ENCODE results near the gene PRMT7. TPM values are rescaled to one million over a fixed set of nuclear protein-coding genes. Genes with fewer than 3 reads are reported as not detected.

The PRMT7 gene
- total RNA-seq, 2 donors from 2014 or later, result 45.7 to 90.9 TPM

DNA sequence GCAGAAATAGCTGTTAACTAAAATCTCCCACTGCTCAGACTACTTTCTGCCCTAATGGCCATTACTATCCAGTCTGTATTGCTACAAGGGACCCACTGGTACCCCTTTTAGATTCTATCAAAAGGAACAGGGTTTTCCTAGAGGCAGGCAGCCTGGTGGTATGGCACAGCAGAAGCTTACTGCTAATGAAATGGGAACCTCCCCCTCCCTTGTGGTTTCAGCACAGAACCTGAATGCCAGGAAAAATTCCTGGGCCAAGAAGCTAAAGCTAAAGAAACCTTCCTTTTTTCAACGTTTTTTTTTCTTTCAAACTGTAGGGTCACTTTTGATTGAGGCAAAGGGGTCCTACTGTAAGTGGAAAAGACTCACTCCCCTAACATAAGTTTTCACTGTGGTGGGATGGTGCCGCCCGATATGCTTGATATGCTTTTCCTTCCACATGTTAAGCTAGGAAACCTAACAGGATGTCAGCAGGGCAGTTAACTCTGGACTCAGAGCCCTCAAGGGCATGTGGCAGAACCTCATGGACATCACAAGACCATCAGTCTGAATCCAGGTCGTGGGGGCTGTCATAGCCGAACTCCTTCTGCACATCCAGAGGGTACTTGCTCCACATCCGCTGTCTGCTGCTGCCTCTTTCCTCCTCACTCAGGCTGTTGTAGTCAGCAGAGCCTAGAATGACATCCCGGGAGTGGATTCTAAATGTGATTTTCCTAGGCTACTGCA, 9.9 kb upstream of the PRMT7 start:
- Mint-ChIP-seq H3K4me1 (ENCODE audit: low read depth in 2 of 2) (peaks cover 6 to 13% of the 10 kb centered on the region in 2 donors), H3K27ac (peak overlapping the region; percentile 22 to 41), H3K36me3 (peaks cover 43% of the 10 kb centered on the region)

DNA sequence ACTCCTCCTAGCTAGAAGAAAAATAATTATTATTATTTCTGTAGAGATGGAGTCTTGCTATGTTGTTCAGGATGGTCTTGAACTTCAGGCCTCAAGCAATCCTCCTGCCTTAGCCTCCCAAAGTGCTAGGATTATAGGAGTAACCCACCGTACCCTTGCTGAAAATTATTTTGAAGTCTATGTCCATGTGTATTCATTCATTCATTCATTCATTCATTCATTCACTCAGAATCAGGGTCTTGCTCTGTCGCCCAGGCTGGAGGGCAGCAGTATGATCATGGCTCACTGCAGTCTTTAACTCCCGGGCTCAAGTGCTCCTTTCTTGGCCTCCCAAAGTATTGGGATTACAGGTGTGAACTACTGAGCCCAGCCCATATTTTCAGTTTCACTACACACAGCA, 4.2 kb upstream of the PRMT7 start:
- Mint-ChIP-seq H3K4me3 (no peak overlapping the region), H3K27ac (no peak overlapping the region), H3K9me3 (no peaks in the 10 kb centered on the region), H3K4me1 (ENCODE audit: low read depth in 2 of 2) (peaks cover 16 to 17% of the 10 kb centered on the region in 2 donors), H3K27me3 (no peaks in the 10 kb centered on the region), H3K36me3 (peaks cover 16% of the 10 kb centered on the region)
- no peak for DNase-seq (ENCODE audit: low spot score)
- no peak for ATAC-seq

More for the DNA sequence above, 9.9 kb upstream of the PRMT7 start:
- ATAC-seq (no peak), DNase-seq (ENCODE audit: low spot score) (no peak)
- no peaks in the 10 kb centered on the region for H3K27me3 Mint-ChIP-seq
- no peak overlapping the region for H3K4me3 Mint-ChIP-seq
- H3K9me3 Mint-ChIP-seq, result no peaks in the 10 kb centered on the region

DNA sequence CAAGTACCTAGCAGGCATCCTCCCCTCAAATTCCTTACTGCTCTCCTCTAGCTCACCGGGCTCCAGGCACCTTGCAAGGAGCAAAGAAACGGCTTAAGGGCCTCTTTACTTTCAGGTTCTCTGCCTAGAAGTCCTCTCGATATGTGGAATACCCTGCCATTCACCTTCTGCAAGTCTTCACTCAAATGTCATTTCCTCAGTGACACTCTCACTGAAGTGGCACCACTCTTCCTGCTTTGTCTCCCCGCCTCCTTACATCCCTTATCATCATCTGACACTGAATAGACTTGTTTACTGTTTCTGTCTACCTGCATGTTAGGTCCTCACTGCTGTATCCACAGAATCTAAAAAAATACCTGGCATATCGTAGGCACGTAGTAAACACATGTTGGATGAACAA, 1.0 kb upstream of the PRMT7 start:
- Mint-ChIP-seq H3K4me3 (peak overlapping the region; percentile 87), H3K4me1 (ENCODE audit: low read depth in 2 of 2) (peaks cover 25 to 26% of the 10 kb centered on the region in 2 donors), H3K9me3 (no peaks in the 10 kb centered on the region), H3K27me3 (no peaks in the 10 kb centered on the region), H3K36me3 (peaks cover 6% of the 10 kb centered on the region), H3K27ac (peak overlapping the region; percentile 86 to 90)
- no peak for DNase-seq (ENCODE audit: low spot score)
- ATAC-seq, result no peak

DNA sequence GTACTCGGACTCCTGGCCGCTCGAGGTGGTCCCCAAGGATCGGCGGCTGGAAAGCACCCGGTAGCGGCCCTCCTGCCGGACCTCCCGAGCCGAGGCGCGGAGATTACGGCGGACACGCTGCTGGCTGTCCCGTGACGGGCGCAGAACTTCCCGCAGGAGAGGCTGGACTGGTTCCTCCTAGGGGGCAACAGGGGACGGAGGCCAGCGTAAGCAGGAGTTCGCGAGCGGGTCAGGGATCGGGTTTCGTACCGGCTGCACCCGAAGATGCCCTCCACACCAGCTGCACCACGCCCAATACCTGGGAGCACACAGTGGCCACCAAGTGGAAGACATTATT, 414 bp upstream of the PRMT7 start:
- Mint-ChIP-seq H3K27me3 (no peaks in the 10 kb centered on the region), H3K36me3 (peaks cover 6% of the 10 kb centered on the region), H3K4me1 (ENCODE audit: low read depth in 2 of 2) (peaks cover 25 to 29% of the 10 kb centered on the region in 2 donors), H3K27ac (peak overlapping the region; percentile 86 to 90), H3K9me3 (no peaks in the 10 kb centered on the region), H3K4me3 (peak overlapping the region; percentile 87)
- DNase-seq (ENCODE audit: low spot score) (no peak), ATAC-seq (no peak)

DNA sequence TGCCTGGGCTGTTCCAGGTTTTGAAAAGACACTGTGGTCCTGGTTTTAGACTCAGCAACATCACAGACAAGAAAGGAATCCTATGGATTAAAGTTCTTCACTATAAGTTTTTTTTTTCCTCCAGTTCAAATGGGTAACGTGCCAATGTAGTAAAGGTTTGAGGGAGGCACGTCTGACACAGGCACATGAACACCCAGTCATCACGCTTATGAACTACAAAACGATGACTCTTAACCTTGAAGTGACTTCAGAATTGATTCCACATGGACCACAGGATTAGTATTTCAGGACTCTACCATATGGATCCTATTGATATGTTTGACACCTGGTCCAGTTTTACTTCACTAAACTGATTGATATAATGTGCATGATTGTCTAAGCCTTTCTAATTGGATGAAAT, 2.3 kb downstream of the PRMT7 start:
- peaks cover 25 to 32% of the 10 kb centered on the region in 2 donors for H3K4me1 Mint-ChIP-seq (ENCODE audit: low read depth in 2 of 2)
- no peaks in the 10 kb centered on the region for H3K27me3 Mint-ChIP-seq
- no peaks in the 10 kb centered on the region for H3K9me3 Mint-ChIP-seq
- no peak for ATAC-seq
- H3K27ac Mint-ChIP-seq, result peak overlapping the region; percentile 9 to 23
- H3K36me3 Mint-ChIP-seq, result peaks cover 6% of the 10 kb centered on the region
- no peak for DNase-seq (ENCODE audit: low spot score)
- H3K4me3 Mint-ChIP-seq, result peak overlapping the region; percentile 1

DNA sequence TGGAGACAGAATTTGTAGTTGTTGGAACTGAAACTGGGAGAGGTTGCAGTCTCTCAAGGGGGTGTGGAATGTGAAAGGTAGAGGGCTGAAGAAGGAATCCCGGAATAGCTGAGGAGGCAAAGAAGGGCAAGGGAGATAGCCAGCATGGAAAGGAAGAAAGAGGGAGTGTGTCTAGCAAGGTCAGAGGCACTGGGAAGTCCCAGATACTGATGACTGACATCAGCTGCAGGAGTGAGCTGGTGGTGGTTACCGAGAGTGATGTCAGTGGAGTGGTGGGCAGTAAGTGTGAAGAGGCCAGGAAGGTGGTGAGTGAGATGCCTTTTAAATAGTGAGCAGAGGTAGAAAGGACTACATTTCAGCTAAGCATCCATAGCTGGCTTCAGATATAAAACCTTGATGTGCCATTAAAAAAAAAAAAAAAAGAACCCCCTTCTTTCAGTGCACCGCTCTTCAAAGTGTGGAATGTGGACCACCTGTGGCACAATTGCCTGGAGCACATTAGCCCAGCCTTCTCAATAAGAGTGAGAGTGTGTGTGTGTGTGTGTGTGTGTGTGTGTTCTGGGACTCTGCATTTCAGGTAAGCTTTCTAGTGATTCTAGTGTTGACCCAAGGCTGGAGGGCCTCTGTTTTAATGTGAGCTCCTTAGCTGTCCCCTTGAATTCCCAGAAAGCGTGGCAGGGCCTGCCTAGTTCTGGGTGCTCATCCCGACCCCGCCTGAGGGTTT, 8.5 kb downstream of the PRMT7 start:
- no peaks in the 10 kb centered on the region for H3K27me3 Mint-ChIP-seq
- H3K4me3 Mint-ChIP-seq, result peak overlapping the region; percentile 71
- DNase-seq (ENCODE audit: low spot score), result peak; percentile 86
- H3K9me3 Mint-ChIP-seq, result no peaks in the 10 kb centered on the region
- ATAC-seq, result peak; percentile 99 to 100
- H3K27ac Mint-ChIP-seq, result peak overlapping the region; percentile 80 to 81
- peaks cover 9% of the 10 kb centered on the region for H3K36me3 Mint-ChIP-seq
- peaks cover 18 to 26% of the 10 kb centered on the region in 2 donors for H3K4me1 Mint-ChIP-seq (ENCODE audit: low read depth in 2 of 2)

DNA sequence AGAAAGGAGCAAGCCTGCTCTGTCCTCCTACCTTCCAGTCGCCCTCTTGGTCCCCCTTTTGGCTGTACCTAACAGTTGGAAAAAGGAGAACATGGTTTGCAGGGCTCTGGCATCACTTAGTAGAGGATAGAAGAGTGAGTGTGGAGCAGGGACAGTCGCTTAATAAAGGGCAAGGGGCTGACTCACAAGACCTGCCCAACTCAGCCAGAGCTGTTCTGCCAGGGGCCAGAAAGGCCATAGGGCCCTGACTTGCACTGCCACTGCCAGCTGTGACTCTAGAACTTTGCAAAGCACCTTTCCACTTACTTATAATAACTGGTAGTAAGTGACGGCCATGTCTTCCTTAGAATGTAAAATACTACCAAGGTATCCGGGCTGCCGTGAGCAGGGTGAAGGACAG, 13.5 kb downstream of the PRMT7 start:
- Mint-ChIP-seq H3K27ac (no peak overlapping the region), H3K4me3 (no peak overlapping the region), H3K27me3 (no peaks in the 10 kb centered on the region), H3K36me3 (peaks cover 4% of the 10 kb centered on the region), H3K9me3 (no peaks in the 10 kb centered on the region), H3K4me1 (ENCODE audit: low read depth in 2 of 2) (peaks cover 13 to 16% of the 10 kb centered on the region in 2 donors)
- DNase-seq (ENCODE audit: low spot score) (no peak), ATAC-seq (no peak)

DNA sequence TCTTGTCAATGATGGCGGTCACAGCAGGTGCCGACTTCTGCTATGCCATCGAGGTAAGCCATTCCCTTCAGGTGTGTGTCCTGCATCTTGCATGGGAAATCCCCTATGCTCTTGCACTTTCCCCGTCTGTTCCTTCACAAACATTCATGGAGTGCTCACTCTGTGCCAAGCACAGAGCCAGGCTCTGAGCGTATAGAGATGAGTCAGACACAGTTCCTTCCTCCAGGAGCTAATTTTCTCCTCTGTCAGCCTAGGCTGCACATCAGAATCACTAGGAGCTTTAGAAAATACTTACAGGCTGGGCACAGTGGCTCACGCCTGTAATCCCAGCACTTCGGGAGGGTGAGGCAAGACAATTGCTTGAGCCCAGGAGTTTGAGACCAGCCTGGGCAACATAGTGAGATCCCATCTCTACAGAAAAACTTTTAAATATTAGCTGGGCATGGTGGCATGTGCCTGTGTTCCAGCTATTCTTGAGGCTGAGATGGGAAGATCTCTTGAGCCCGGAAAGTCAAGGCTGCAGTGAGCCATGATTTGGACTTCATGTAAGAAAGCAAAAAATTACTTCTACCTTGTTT, 14.1 kb downstream of the PRMT7 start:
- Mint-ChIP-seq H3K9me3 (no peaks in the 10 kb centered on the region), H3K27me3 (no peaks in the 10 kb centered on the region), H3K27ac (no peak overlapping the region), H3K4me3 (no peak overlapping the region), H3K4me1 (ENCODE audit: low read depth in 2 of 2) (peaks cover 10 to 11% of the 10 kb centered on the region in 2 donors), H3K36me3 (peaks cover 4% of the 10 kb centered on the region)
- no peak for DNase-seq (ENCODE audit: low spot score)
- no peak for ATAC-seq

DNA sequence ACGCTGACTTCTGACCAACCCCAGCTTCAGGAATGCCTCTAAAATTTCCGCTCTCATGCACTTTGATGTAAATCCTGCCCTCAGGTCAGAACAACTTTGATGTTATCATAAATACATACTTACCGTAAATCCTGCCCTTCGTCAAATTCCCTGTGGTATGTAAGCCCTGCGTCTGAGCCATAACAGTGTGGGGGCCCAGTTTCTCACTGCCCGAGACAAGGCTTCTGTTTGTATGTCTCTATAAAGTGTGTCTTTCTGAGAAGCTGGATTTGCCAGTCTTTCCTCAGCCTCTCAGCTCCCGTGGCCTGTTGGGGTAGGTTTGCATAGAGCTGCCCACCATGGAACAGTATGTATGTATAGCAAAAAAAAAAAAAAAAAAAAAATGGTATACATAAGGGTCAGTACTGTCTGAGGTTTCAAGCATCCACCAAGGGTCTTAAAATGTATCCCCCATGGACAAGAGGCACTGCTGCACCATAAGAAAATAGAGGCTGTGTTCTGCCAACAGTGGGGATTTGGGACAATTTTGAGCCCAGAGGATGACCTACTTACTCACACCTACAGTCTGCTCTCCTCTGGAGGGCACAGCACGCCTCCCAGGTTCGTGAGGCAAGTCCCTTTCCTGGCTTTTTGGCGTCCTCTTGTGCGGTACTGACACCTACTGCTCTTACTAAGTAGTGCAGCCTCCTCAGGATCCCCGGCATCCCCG, 17.5 kb downstream of the PRMT7 start:
- H3K27ac Mint-ChIP-seq, result peak overlapping the region in 1 of 2 donors; percentile 54
- no peaks in the 10 kb centered on the region for H3K27me3 Mint-ChIP-seq
- ATAC-seq (peak; percentile 95), DNase-seq (ENCODE audit: low spot score) (peak; percentile 82)
- H3K4me3 Mint-ChIP-seq, result no peak overlapping the region
- peaks cover 6 to 16% of the 10 kb centered on the region in 2 donors for H3K4me1 Mint-ChIP-seq (ENCODE audit: low read depth in 2 of 2)
- H3K9me3 Mint-ChIP-seq, result no peaks in the 10 kb centered on the region
- H3K36me3 Mint-ChIP-seq, result peaks cover 4% of the 10 kb centered on the region

DNA sequence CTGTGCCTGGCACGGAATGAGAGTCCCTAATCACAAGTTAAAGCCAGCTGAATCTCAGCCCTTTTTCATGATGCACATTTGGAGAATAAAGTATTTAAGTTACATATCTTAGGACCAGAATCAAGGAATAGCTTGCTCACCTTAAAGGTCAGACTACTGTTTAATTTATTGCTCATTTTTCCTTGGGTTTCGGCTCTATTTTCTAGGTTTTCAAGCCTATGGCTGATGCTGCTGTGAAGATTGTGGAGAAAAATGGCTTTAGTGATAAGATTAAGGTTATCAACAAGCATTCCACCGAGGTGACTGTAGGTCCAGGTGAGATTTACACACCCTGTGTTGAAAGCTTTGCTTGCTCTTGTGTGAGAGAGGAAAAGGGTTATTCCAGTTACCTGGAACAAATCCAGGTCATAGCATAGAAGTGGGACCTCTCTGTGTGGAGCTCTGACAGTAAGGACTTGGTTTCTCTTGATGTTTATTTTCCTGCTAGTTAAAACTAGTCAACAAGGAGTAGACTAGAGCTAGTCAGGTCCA, 18.1 kb downstream of the PRMT7 start:
- ATAC-seq (no peak), DNase-seq (ENCODE audit: low spot score) (no peak)
- Mint-ChIP-seq H3K9me3 (no peaks in the 10 kb centered on the region), H3K36me3 (peaks cover under 1% of the 10 kb centered on the region), H3K4me1 (ENCODE audit: low read depth in 2 of 2) (peaks cover 6 to 16% of the 10 kb centered on the region in 2 donors), H3K4me3 (no peak overlapping the region), H3K27me3 (no peaks in the 10 kb centered on the region), H3K27ac (no peak overlapping the region)

DNA sequence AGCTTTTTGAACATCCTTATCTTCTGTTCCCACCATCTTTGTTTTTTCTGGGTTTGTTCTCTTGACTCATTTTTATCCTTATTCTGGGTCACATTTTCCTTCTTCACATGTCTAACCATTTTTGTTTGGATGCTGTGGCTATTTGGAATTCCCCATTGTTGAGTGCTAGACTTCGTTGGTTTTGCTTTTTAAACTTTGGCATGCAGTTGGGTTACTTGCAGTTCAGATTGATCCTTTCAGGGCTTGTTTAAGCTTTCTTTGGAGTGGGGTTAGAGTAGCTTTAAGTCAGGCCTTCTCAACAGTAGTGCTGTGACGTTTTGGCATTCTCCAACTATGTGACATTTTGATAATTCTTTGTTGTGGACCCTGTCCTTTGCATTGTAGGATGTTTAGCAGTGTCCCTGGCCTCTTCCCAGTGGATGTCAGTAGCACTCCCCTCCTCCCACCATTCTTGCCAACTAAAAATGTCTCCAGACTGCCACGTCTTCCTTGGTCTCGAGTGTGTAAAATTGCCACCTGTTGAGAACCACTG, 21.1 kb downstream of the PRMT7 start:
- H3K4me1 Mint-ChIP-seq (ENCODE audit: low read depth in 2 of 2), result peaks cover 6 to 16% of the 10 kb centered on the region in 2 donors
- DNase-seq (ENCODE audit: low spot score), result no peak
- no peaks in the 10 kb centered on the region for H3K9me3 Mint-ChIP-seq
- peak overlapping the region; percentile 4 to 18 for H3K27ac Mint-ChIP-seq
- no peak overlapping the region for H3K4me3 Mint-ChIP-seq
- H3K27me3 Mint-ChIP-seq, result no peaks in the 10 kb centered on the region
- peaks cover 6% of the 10 kb centered on the region for H3K36me3 Mint-ChIP-seq
- no peak for ATAC-seq

DNA sequence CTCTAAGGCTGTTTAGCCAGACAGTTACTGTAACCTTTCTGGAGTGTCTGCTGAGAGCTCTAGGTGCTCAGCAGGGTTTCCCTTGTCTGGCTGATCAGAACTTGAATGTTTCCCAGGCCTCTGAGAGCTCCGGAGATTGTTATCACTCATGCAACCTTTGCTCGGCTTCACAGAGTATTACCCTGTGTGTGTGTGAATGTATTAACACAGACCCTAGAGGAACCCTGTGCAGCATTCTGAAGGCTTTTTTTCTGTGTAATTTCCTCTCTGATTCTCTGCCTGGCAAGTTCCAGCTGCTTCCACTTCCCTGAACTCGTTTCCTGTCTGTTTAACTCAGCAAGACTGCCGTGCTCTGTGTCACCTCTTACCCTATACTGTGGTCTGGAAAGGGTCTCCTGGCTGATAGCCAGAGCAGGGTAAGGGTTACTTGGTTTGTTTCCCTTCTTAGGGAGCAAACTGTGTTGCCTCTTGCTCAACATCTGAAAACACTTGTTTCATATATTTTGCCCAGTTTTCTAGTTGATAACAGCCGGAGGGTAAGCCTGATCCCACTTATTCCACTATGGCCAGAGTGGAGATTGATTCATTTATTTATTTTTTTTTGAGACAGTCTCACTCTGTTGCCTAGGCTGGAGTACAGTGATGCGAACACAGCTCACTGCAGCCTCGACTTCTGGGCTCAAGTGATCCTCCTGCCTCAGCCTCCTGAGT, 21.7 kb downstream of the PRMT7 start:
- Mint-ChIP-seq H3K4me1 (ENCODE audit: low read depth in 2 of 2) (peaks cover 6 to 16% of the 10 kb centered on the region in 2 donors), H3K9me3 (no peaks in the 10 kb centered on the region), H3K27ac (peak overlapping the region; percentile 4 to 18), H3K36me3 (peaks cover 6% of the 10 kb centered on the region), H3K27me3 (no peaks in the 10 kb centered on the region), H3K4me3 (no peak overlapping the region)
- ATAC-seq (no peak), DNase-seq (ENCODE audit: low spot score) (no peak)

DNA sequence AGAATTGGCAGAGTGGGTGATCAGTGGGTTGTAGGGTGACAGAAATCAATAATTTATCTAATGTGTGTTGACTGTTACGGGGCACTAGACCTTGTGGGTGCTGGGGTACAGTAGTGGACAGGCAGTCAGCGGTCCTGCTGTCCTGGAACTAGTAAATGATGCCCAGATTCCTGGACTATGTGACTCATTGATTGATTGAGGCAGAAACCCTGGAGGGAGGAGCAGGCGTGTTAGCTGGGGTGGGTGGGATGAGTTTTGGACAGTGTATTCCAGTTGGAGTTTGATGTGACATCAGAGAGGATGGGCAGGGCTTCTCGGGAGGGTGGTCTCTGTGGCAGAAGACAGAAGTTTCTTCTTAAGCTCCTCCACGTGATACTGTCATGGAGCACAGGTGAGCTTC, 24.4 kb downstream of the PRMT7 start:
- Mint-ChIP-seq H3K4me3 (no peak overlapping the region), H3K27me3 (no peaks in the 10 kb centered on the region), H3K36me3 (peaks cover 13% of the 10 kb centered on the region), H3K4me1 (ENCODE audit: low read depth in 2 of 2) (peaks cover 2 to 8% of the 10 kb centered on the region in 2 donors), H3K9me3 (no peaks in the 10 kb centered on the region), H3K27ac (no peak overlapping the region)
- ATAC-seq (no peak), DNase-seq (ENCODE audit: low spot score) (no peak)

All from natural killer cell treated with Interleukin-12 subunit alpha and Interleukin-12 subunit beta and Interleukin-15 and Interleukin-18, amount 100 ng/mL, for 72 hours (primary cell).